ENCODE data around the gene TMEM125.

- no peak for TF ChIP-seq POLR2A (IDR thresholded peaks at IDR 0.05; ENCODE audit: low read length)
- no peak for TF ChIP-seq GATA1 (IDR thresholded peaks at IDR 0.05; ENCODE audit: low read depth, low read length)
Measured at GRCh38 chr1:43296207-43296606, 26.4 kb downstream of the TMEM125 start.
